Measurements from ENCODE around the gene SRBD1.

SRBD1 gene

DNA sequence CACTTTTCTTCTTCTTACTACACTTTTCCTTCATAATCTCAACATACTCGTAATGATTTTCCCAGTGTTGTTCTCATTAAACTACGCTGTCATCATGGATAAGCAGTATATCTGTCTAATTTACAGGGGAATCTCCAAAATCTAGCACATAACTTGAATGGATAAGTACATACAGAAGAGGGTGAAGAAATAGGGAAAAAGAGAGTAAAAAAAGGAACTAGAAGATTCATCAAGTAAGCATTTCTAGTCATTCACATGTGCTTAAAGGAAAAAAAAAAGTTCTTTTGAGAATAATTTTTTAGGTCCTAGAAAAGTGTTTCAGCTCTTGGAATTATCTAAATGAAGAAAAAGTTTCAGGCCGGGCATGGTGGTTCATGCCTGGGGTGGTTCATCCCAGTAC, 51.6 kb downstream of the SRBD1 start:
- in situ Hi-C loops (cut with MboI; ENCODE audit: low sequenced_read_pairs): no loop called here

- in situ Hi-C loops (cut with MboI; ENCODE audit: low sequenced_read_pairs): no loop called here
Measured at GRCh38 chr2:45554742-45555140, 56.3 kb downstream of the SRBD1 start.

DNA sequence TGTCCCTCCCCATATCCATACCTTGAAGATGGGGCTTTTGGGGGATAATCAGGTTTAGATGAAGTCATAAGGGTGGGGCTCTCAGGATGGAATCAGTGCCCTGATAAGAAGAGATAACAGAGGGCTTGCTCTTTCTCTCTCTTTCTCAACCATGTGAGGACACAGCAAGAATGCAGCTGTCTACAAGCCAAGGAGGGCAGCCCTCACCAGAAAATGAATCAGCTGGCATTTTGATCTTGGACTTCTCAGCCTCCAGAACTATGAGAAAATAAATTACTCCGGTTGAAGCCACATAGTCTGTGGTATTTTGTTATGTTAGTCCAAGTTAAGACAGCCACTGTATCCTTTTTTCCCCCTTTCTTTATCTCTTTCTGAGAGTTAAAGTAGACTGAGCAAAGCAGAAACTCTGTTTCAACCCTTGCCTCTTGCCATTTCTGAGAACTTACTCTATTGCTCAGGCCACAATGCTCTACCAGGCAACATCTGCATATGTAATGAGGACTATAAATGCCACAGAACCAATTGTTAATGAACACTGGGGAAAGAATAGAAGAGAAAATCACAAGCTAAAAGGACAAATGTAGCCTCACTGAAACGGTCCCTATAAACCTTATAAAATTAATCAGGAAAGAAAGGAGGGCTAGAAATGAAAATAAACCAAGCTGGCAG, 56.9 kb downstream of the SRBD1 start:
- in situ Hi-C loops (cut with MboI; ENCODE audit: low sequenced_read_pairs): no loop called here

GRCh38 chr2:45551862-45552261, 59.2 kb downstream of the SRBD1 start:
- in situ Hi-C loops (cut with MboI; ENCODE audit: low sequenced_read_pairs): no loop called here

- in situ Hi-C loops (cut with MboI; ENCODE audit: low sequenced_read_pairs): no loop called here
Measured at GRCh38 chr2:45545943-45546342, 65.1 kb downstream of the SRBD1 start.

DNA sequence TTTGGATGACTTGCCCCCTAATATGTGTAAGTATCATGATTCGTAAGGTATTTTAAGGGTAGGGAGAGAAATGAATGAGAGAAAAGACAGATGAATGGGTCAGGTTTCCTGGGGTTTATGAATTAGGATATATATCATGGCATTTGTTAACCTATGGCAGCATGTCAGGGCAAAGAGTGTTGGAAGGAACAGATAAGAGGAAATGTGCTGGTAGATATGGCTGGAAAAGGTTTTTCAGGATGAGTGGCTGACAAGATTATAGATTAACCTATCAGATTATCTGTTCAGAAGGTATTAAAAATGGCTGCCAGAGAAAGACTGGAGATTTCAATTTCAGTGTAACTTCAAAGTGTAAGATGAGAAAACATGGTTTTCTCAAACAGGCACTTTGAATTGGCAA, 67.8 kb downstream of the SRBD1 start:
- in situ Hi-C loops (cut with MboI; ENCODE audit: low sequenced_read_pairs): no loop called here

DNA sequence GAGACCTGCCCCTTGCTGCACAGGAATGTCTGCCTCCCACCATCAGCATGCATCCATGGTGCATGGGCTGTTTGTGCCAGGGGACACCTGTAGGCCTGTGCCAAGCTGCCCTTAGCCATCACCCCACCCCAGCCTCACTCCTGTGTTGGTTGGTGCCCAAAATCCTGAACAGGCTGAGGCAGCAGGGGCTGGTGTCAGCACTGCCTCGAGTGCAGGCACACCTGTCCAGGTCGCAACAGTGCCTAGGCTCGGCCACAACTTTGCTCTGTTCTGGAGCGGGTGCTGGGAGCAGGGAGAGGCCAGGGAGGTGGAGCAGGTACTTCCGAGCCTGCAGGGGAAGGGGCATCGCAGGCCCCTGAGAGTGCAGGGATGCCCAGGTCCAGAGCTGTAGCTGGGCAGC, 69.1 kb downstream of the SRBD1 start:
- in situ Hi-C loops (cut with MboI; ENCODE audit: low sequenced_read_pairs): no loop called here

GRCh38 chr2:45541450-45541849, 69.6 kb downstream of the SRBD1 start:
- in situ Hi-C loops (cut with MboI; ENCODE audit: low sequenced_read_pairs): no loop called here

DNA sequence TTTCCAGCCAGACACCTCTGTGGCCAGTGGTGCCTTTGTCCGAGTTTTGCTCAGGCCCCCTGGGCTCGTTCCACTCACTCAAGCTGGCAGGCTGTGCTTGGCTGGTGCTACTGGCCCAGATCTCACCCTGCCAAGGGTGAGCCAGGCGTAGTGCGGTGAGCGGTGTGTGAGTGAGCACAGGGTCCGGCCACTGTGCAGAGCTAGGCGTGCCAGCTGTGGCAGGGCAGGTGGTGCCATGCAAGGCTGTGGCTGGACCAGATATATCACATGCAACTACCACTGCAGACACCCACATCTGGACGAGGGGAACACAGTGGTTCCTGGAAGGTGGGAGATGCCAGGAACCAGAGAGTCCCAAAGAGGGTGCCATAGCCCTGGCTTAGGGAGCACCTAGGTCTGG, 70.1 kb downstream of the SRBD1 start:
- in situ Hi-C loops (cut with MboI; ENCODE audit: low sequenced_read_pairs): no loop called here

DNA sequence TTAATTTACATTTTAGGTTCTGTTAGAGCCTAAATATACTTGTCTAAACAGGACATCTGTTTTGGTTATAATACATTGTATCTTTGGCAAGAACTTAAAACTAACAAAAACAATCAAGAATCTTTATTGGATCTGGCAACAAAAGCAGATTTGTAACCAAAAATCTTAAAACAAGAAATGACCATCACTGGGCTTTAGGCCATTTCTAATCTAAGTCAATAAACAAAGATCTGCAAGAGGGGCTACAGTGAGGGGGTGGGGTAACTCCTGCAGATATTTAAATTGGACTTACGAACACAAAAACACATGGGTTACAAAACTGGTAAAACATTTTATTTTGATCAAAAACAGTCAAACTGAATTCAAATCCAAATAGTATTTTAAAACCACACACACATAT, 77.3 kb downstream of the SRBD1 start:
- in situ Hi-C loops (cut with MboI; ENCODE audit: low sequenced_read_pairs): no loop called here

DNA sequence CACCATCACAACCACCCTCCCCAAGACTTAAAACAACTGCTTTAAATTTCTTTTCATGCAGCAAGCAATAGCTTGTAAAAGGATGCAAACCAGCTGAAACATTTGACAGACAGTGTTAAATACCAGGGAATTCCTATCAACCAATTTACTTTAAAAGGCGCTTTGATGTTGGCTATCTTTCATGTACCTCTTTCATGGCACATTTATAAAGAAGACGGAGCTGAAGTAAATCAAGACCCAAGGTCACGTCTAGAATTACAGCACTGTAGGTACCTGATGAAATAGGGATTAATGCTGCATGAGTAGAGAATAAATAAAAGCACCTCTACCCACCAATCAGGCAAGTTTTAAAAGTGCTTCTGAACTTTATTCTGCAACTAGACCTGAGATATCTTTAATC, 78.9 kb downstream of the SRBD1 start:
- in situ Hi-C loops (cut with MboI; ENCODE audit: low sequenced_read_pairs): no loop called here

DNA sequence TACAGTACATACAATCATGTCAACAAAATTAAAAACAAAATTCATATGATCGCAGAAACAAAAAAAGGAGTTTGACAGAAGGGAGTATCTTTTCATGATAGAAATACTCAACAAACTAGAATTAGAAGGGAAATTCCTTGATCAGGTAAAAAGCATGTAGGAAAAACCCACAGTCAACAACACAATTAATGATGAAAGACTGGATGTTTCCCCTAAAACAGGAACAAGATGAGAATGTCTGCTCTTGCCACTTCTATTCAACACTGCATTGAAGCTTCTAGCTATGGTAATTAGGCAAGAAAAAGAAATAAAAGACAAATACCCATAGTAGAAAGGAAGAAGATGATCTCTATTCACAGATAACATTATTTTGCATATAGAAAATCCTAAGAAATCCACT, 87.1 kb downstream of the SRBD1 start:
- in situ Hi-C loops (cut with MboI; ENCODE audit: low sequenced_read_pairs): no loop called here

DNA sequence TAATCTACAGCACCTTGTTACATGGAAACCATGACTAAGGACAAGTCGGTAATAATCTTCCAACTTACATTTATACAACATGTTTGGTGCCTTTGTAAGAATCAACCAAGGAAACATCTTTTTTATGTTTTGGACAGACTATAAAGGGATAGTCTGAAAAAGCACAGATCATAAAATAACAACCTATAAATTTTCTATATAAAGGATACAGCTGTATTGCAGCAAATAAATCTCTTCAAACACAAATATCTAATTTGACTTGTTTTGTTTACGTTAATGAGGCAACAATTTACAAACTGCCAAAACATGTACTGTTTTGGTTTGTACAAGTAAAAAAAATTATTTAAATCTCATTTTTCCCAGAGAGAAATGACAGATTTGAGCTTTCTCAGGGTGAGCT, 92.5 kb downstream of the SRBD1 start:
- in situ Hi-C loops (cut with MboI; ENCODE audit: low sequenced_read_pairs): no loop called here

DNA sequence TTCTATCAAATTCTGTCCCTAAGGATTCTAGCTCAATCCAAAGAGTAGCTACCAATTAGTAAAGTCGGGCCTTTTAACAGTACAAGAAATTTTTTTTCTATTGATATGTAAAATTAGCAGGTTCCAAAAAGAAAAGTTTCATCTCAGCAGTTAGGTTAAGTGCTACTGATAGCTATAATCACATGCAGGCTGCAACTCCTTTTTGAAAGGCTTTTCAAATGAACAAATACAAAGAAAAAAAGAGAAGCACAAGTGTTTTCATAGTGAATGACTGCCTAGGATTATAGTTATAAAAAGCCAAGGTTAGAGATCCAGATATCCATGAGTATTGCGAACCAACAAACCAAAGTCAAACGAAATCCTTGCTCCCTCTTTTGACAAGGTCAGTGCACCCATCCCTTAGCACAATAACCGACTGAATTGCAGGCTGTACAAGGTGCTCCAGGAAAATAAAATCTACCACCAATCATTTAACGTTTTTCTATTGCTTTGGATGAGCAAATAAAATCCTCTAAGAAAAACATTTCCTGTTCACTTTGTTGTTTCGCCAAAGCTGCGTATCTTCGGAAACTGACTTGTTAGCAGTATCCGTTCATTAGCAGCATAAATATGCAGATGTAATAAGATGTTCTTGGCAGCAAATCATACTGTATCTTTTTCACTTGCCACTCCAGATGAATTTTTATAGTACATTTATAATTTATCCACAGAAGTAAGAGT, 100.2 kb downstream of the SRBD1 start:
- in situ Hi-C loops (cut with MboI; ENCODE audit: low sequenced_read_pairs): no loop called here

- in situ Hi-C loops (cut with MboI; ENCODE audit: low sequenced_read_pairs): no loop called here
Measured at GRCh38 chr2:45506756-45507155, 104.3 kb downstream of the SRBD1 start.

GRCh38 chr2:45505138-45505537, 105.9 kb downstream of the SRBD1 start:
- in situ Hi-C loops (cut with MboI; ENCODE audit: low sequenced_read_pairs): no loop called here

DNA sequence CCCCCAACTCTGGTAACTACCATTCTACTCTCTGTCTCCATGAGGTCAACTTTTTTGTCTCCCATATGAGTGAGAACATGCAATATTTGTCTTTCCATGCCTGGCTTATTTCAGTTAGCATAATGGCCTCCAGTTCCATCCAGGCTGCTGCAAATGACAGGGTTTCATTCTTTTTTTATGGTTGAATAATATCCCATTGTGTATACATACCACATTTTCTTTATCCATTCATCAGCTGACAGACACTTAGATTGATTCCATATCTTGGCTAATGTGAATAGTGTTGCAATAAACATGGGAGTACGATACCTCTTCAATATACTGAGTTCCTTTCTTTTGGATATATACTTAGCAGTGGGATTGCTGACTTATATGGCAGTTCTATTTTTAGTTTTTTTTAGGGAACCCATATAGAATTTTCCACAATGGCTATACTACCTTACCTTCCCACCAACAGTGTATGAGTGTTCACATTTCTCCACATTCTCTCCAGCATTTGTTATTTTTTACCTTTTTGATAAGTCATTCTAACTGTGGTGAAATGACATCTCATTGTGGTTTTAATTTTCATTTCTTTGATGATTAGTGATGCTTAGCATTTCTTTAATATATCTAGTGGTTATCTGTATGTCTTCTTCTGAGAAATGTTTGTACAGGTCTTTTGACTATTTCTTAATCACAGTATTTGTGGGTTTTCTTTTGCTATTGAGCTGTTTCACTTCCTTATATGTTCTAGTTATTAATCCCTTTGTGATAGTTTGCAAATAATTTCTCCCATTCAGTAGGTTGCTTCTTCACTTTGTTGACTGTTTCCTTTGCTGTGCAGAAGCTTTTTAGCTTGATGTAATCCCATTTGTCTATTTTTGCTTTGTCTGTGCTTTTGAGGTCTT, 112.2 kb downstream of the SRBD1 start:
- in situ Hi-C loops (cut with MboI; ENCODE audit: low sequenced_read_pairs): loop anchor here (10.0 kb wide), 1 partner anchor 514 kb away; no protein-coding TSS in a partner anchor

DNA sequence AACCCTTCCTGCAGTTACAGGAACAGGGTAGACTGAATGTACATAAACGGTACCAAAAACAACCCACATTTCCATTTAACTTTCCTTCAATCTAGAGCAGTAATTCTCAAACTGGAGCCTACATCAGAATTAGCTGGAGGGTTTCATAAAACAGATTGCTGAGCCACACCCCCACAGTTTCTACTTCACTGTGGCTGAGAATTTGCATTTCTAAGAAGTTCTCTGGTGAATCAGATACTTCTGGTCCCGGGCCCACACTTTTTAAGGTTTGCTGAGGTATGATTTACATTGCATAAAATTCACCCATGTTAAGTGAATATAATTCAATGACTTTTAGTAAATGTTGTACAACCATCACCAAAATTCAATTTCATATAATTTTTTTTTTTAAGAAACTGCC, 113.7 kb downstream of the SRBD1 start:
- in situ Hi-C loops (cut with MboI; ENCODE audit: low sequenced_read_pairs): loop anchor here (10.0 kb wide), 1 partner anchor 513 kb away; no protein-coding TSS in a partner anchor

DNA sequence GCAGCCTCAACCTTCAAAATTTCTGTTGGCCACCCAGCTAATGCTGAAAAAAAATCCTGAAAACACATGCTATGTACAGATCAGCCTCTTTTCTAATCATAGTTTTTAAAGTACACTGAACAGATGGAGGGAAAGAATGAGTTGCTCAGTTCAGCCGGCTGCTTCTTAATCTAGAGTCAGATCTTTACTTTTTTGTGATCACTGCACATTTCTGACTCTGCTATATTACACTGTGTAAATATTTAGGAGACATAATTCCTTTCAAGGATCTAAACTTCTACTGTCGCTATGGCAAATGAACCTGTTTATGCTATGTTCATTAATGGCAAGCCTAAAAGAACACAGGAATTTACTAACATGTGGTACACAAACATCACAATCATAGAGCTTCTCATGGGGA, 114.2 kb downstream of the SRBD1 start:
- in situ Hi-C loops (cut with MboI; ENCODE audit: low sequenced_read_pairs): loop anchor here (10.0 kb wide), 1 partner anchor 512 kb away; no protein-coding TSS in a partner anchor

DNA sequence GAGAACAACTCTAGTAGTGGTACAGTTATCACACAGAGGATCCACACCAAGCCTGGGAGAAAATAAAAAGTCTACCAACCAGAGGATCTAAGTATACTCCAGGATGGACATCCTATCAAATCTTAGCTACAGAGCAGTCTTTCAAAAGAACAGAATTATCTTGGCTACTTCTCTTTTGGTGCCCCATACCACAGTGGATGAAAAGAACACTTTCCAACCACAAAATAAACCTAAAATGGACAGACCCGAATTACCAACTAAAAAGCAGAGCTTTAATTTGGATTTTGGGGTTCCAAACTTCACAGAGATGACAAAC, 116.1 kb downstream of the SRBD1 start:
- in situ Hi-C loops (cut with MboI; ENCODE audit: low sequenced_read_pairs): loop anchor here (10.0 kb wide), 1 partner anchor 510 kb away; no protein-coding TSS in a partner anchor

- in situ Hi-C loops (cut with MboI; ENCODE audit: low sequenced_read_pairs): loop anchor here (10.0 kb wide), 1 partner anchor 510 kb away; no protein-coding TSS in a partner anchor
Measured at GRCh38 chr2:45494275-45494977, 116.6 kb downstream of the SRBD1 start.
